HEK293 (cell line): ENCODE results near the gene PAF1.
A peak's percentile ranks its signal among the peaks of the same experiment; 100 is the strongest.

Experiments used
- BCL11B ChIP-seq: fragments of 450-650 bp; formaldehyde crosslinking; IDR thresholded peaks from 2 replicates; pipeline ENCODE4 v1.5.1; 2016; ENCODE audit warnings: low read depth, missing biosample characterization, missing genetic modification characterization
- FEZF1 ChIP-seq: fragments of 450-650 bp; formaldehyde crosslinking; IDR thresholded peaks from 2 replicates; pipeline ENCODE4 v1.5.1; 2016; ENCODE audit warnings: missing biosample characterization, missing genetic modification characterization
- GLI4 ChIP-seq: fragments of 450-650 bp; formaldehyde crosslinking; IDR thresholded peaks from 2 replicates; pipeline ENCODE4 v1.5.1; 2016; ENCODE audit warnings: missing biosample characterization, missing genetic modification characterization
- HOXA7 ChIP-seq: sonication (generic); formaldehyde crosslinking; IDR thresholded peaks from 2 replicates; pipeline ENCODE4 v1.8.1; 2022; ENCODE audit warnings: missing genetic modification reagents, borderline replicate concordance
- KLF9 ChIP-seq: fragments of 450-650 bp; formaldehyde crosslinking; IDR thresholded peaks from 2 replicates; pipeline ENCODE4 v1.5.1; 2016; ENCODE audit warnings: missing biosample characterization, missing genetic modification characterization, low read depth
- RBAK ChIP-seq: fragments of 450-650 bp; formaldehyde crosslinking; IDR thresholded peaks from 2 replicates; pipeline ENCODE4 v1.5.1; 2016; ENCODE audit warnings: missing biosample characterization, missing genetic modification characterization
- REPIN1 ChIP-seq: fragments of 450-650 bp; formaldehyde crosslinking; IDR thresholded peaks from 2 replicates; pipeline ENCODE4 v1.5.1; 2017; ENCODE audit warnings: missing biosample characterization, missing genetic modification characterization, low read depth
- SCRT2 ChIP-seq: fragments of 450-650 bp; formaldehyde crosslinking; IDR thresholded peaks from 2 replicates; pipeline ENCODE4 v1.5.1; 2016; ENCODE audit warnings: missing biosample characterization, missing genetic modification characterization
- SETDB1 ChIP-seq: IDR thresholded peaks from one replicate; pipeline ENCODE4 v1.6.1; 2017; ENCODE audit warnings: mild to moderate bottlenecking, low read length, moderate library complexity, mixed read lengths; ENCODE audit not compliant: insufficient read length
- SP3 ChIP-seq: fragments of 450-650 bp; formaldehyde crosslinking; IDR thresholded peaks from 2 replicates; pipeline ENCODE4 v1.5.1; 2016; ENCODE audit warnings: missing biosample characterization, missing genetic modification characterization
- SP7 ChIP-seq: fragments of 450-650 bp; formaldehyde crosslinking; IDR thresholded peaks from 2 replicates; pipeline ENCODE4 v1.5.1; 2016; ENCODE audit warnings: missing biosample characterization, missing genetic modification characterization
- YY2 ChIP-seq: fragments of 450-650 bp; formaldehyde crosslinking; IDR thresholded peaks from 2 replicates; pipeline ENCODE4 v1.5.1; 2016; ENCODE audit warnings: missing biosample characterization, missing genetic modification characterization
- ZBTB21 ChIP-seq: fragments of 450-650 bp; formaldehyde crosslinking; IDR thresholded peaks from 2 replicates; pipeline ENCODE4 v1.5.1; 2017; ENCODE audit warnings: missing biosample characterization, missing genetic modification characterization
- ZEB2 ChIP-seq: fragments of 450-650 bp; formaldehyde crosslinking; IDR thresholded peaks from 2 replicates; pipeline ENCODE4 v1.5.1; 2016; ENCODE audit warnings: missing biosample characterization, missing genetic modification characterization
- ZNF138 ChIP-seq: fragments of 450-650 bp; formaldehyde crosslinking; IDR thresholded peaks from 2 replicates; pipeline ENCODE4 v1.5.1; 2016; ENCODE audit warnings: missing biosample characterization, missing genetic modification characterization, borderline replicate concordance
- ZNF311 ChIP-seq: fragments of 450-650 bp; formaldehyde crosslinking; IDR thresholded peaks from 2 replicates; pipeline ENCODE4 v1.5.1; 2017; ENCODE audit warnings: missing biosample characterization, missing genetic modification characterization, borderline replicate concordance
- ZNF514 ChIP-seq: fragments of 450-650 bp; formaldehyde crosslinking; IDR thresholded peaks from 2 replicates; pipeline ENCODE4 v1.5.1; 2016; ENCODE audit warnings: missing biosample characterization, missing genetic modification characterization
- ZNF529 ChIP-seq: fragments of 450-650 bp; formaldehyde crosslinking; IDR thresholded peaks from 2 replicates; pipeline ENCODE4 v1.5.1; 2017; ENCODE audit warnings: missing genetic modification characterization, missing biosample characterization; ENCODE audit not compliant: insufficient replicate concordance
- ZNF530 ChIP-seq: fragments of 450-650 bp; formaldehyde crosslinking; IDR thresholded peaks from 2 replicates; pipeline ENCODE4 v1.5.1; 2016; ENCODE audit warnings: low read depth, missing biosample characterization, missing genetic modification characterization
- ZNF677 ChIP-seq: fragments of 450-650 bp; IDR thresholded peaks from 2 replicates; pipeline ENCODE4 v1.5.0; 2018; ENCODE audit warnings: missing biosample characterization, mild to moderate bottlenecking, missing genetic modification characterization, moderate library complexity
- ZNF837 ChIP-seq: fragments of 450-650 bp; formaldehyde crosslinking; IDR thresholded peaks from 2 replicates; pipeline ENCODE4 v1.5.1; 2016; ENCODE audit warnings: missing biosample characterization, missing genetic modification characterization
- TF ChIP-seq, protein P1 (sequence below): fragments of 450-650 bp; formaldehyde crosslinking; IDR thresholded peaks from 2 replicates; pipeline ENCODE4 v1.5.1; 2016; ENCODE audit warnings: missing biosample characterization, missing genetic modification characterization
- TF ChIP-seq, protein P2 (sequence below): fragments of 450-650 bp; formaldehyde crosslinking; IDR thresholded peaks from 2 replicates; pipeline ENCODE4 v1.5.1; 2016; ENCODE audit warnings: missing biosample characterization, missing genetic modification characterization
- TF ChIP-seq, protein P3 (sequence below): fragments of 450-650 bp; formaldehyde crosslinking; conservative IDR thresholded peaks from 2 replicates; pipeline ENCODE4 v1.5.1; 2016; ENCODE audit warnings: low read depth, missing biosample characterization, missing genetic modification characterization
- TF ChIP-seq, protein P4 (sequence below): fragments of 450-650 bp; formaldehyde crosslinking; IDR thresholded peaks from 2 replicates; pipeline ENCODE4 v1.5.1; 2016; ENCODE audit warnings: missing biosample characterization, missing genetic modification characterization, borderline replicate concordance
- TF ChIP-seq, protein P5 (sequence below): fragments of 450-650 bp; formaldehyde crosslinking; IDR thresholded peaks from 2 replicates; pipeline ENCODE4 v1.5.1; 2016; ENCODE audit warnings: missing biosample characterization, missing genetic modification characterization, low read depth

PAF1 gene

DNA sequence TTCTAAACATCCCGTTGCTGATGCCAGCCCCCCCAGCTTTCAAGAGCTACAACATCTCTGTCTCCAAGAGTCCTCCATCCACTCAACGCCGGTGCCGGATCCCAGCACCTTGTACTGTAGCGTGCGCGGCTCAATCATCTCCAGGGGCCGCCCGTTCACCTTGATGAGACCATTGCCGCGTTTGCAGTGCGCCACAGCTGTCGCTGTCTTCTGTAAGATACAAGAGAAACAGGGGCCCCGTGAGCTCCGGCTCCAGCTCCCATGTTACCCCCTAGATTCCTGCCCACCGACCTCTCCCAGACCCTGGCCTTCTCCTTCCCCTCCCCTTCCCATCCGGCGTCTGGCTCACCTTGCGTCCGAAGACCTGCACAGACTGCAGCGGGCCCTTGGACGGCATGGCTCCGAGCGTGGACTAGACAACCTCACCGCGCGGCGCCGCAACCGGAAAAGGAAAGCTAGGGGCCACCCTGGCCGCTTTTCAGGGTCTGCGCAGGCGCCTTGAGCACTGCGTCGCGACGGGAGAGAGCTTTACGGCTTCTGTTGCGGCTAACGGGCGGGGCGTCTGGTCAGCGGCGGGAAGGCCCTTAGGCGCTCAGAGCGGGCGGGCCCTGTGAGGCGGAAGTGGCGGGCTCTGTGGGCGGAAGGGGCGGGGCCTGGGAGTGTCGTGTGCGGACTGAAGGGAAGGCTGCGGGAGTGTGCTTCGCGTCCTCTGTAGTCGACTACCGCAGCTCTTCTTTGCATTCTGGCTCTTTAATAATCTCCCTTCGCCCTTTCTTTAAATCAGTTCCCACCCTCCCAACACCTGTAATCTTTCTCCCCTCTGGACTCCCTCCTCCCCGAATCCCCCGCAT is 44.8 kb upstream of the PAF1 start, which contains the start of gene RPS16 (continued):
- TF ChIP-seq, protein P1, sequence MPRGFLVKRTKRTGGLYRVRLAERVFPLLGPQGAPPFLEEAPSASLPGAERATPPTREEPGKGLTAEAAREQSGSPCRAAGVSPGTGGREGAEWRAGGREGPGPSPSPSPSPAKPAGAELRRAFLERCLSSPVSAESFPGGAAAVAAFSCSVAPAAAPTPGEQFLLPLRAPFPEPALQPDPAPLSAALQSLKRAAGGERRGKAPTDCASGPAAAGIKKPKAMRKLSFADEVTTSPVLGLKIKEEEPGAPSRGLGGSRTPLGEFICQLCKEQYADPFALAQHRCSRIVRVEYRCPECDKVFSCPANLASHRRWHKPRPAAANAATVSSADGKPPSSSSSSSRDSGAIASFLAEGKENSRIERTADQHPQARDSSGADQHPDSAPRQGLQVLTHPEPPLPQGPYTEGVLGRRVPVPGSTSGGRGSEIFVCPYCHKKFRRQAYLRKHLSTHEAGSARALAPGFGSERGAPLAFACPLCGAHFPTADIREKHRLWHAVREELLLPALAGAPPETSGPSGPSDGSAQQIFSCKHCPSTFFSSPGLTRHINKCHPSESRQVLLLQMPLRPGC (tag by site-specific recombination), result peak; percentile 23; the same call in 1 of the 2 replicates
- TF ChIP-seq, protein P2, sequence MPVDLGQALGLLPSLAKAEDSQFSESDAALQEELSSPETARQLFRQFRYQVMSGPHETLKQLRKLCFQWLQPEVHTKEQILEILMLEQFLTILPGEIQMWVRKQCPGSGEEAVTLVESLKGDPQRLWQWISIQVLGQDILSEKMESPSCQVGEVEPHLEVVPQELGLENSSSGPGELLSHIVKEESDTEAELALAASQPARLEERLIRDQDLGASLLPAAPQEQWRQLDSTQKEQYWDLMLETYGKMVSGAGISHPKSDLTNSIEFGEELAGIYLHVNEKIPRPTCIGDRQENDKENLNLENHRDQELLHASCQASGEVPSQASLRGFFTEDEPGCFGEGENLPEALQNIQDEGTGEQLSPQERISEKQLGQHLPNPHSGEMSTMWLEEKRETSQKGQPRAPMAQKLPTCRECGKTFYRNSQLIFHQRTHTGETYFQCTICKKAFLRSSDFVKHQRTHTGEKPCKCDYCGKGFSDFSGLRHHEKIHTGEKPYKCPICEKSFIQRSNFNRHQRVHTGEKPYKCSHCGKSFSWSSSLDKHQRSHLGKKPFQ (tag by site-specific recombination), result peak; percentile 42; the same call in 1 of the 2 replicates
- peak; percentile 79 for TF ChIP-seq YY2 (tag by site-specific recombination)
- no peak for TF ChIP-seq ZNF530 (tag by site-specific recombination)
- TF ChIP-seq, protein P3, sequence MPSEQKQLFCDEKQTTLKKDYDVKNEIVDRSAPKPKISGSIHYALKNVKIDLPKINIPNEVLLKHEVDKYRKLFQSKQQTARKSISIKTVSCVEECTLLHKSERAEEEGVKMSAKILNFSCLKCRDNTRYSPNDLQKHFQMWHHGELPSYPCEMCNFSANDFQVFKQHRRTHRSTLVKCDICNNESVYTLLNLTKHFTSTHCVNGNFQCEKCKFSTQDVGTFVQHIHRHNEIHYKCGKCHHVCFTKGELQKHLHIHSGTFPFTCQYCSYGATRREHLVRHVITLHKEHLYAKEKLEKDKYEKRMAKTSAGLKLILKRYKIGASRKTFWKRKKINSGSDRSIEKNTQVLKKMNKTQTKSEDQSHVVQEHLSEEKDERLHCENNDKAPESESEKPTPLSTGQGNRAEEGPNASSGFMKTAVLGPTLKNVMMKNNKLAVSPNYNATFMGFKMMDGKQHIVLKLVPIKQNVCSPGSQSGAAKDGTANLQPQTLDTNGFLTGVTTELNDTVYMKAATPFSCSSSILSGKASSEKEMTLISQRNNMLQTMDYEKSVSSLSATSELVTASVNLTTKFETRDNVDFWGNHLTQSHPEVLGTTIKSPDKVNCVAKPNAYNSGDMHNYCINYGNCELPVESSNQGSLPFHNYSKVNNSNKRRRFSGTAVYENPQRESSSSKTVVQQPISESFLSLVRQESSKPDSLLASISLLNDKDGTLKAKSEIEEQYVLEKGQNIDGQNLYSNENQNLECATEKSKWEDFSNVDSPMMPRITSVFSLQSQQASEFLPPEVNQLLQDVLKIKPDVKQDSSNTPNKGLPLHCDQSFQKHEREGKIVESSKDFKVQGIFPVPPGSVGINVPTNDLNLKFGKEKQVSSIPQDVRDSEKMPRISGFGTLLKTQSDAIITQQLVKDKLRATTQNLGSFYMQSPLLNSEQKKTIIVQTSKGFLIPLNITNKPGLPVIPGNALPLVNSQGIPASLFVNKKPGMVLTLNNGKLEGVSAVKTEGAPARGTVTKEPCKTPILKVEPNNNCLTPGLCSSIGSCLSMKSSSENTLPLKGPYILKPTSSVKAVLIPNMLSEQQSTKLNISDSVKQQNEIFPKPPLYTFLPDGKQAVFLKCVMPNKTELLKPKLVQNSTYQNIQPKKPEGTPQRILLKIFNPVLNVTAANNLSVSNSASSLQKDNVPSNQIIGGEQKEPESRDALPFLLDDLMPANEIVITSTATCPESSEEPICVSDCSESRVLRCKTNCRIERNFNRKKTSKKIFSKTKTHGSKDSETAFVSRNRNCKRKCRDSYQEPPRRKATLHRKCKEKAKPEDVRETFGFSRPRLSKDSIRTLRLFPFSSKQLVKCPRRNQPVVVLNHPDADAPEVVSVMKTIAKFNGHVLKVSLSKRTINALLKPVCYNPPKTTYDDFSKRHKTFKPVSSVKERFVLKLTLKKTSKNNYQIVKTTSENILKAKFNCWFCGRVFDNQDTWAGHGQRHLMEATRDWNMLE (tag by site-specific recombination), result peak; percentile 98
- TF ChIP-seq, protein P4, sequence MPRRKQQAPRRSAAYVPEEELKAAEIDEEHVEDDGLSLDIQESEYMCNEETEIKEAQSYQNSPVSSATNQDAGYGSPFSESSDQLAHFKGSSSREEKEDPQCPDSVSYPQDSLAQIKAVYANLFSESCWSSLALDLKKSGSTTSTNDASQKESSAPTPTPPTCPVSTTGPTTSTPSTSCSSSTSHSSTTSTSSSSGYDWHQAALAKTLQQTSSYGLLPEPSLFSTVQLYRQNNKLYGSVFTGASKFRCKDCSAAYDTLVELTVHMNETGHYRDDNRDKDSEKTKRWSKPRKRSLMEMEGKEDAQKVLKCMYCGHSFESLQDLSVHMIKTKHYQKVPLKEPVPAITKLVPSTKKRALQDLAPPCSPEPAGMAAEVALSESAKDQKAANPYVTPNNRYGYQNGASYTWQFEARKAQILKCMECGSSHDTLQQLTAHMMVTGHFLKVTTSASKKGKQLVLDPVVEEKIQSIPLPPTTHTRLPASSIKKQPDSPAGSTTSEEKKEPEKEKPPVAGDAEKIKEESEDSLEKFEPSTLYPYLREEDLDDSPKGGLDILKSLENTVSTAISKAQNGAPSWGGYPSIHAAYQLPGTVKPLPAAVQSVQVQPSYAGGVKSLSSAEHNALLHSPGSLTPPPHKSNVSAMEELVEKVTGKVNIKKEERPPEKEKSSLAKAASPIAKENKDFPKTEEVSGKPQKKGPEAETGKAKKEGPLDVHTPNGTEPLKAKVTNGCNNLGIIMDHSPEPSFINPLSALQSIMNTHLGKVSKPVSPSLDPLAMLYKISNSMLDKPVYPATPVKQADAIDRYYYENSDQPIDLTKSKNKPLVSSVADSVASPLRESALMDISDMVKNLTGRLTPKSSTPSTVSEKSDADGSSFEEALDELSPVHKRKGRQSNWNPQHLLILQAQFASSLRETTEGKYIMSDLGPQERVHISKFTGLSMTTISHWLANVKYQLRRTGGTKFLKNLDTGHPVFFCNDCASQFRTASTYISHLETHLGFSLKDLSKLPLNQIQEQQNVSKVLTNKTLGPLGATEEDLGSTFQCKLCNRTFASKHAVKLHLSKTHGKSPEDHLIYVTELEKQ, result 0 out of 2 replicates have a peak, but pooled peaks have one; percentile 39
- no peak for TF ChIP-seq ZNF311
- TF ChIP-seq BCL11B (tag by site-specific recombination), result peak; percentile 94
- TF ChIP-seq SP3 (tag by site-specific recombination), result peak; percentile 100
- no peak for TF ChIP-seq ZNF837 (tag by site-specific recombination)
- no peak for TF ChIP-seq ZNF514 (tag by site-specific recombination)
- no peak for TF ChIP-seq ZNF529 (tag by site-specific recombination)
- TF ChIP-seq, protein P5, sequence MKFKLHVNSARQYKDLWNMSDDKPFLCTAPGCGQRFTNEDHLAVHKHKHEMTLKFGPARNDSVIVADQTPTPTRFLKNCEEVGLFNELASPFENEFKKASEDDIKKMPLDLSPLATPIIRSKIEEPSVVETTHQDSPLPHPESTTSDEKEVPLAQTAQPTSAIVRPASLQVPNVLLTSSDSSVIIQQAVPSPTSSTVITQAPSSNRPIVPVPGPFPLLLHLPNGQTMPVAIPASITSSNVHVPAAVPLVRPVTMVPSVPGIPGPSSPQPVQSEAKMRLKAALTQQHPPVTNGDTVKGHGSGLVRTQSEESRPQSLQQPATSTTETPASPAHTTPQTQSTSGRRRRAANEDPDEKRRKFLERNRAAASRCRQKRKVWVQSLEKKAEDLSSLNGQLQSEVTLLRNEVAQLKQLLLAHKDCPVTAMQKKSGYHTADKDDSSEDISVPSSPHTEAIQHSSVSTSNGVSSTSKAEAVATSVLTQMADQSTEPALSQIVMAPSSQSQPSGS (tag by site-specific recombination), result no peak
- TF ChIP-seq HOXA7 (CRISPR knock-in tag), result no peak
- TF ChIP-seq ZNF677, result no peak
- TF ChIP-seq SETDB1, result no peak
- 0 out of 2 replicates have a peak, but pooled peaks have one; percentile 25 for TF ChIP-seq RBAK (tag by site-specific recombination)
- peak; percentile 97 for TF ChIP-seq KLF9 (tag by site-specific recombination)
- TF ChIP-seq ZBTB21, result peak; percentile 52
- TF ChIP-seq ZNF138 (tag by site-specific recombination), result peak; percentile 56; the same call in 1 of the 2 replicates
- TF ChIP-seq REPIN1 (tag by site-specific recombination), result peak; percentile 87
- TF ChIP-seq GLI4 (tag by site-specific recombination), result no peak
- peak; percentile 91 for TF ChIP-seq SP7
- peak; percentile 88 for TF ChIP-seq ZEB2 (tag by site-specific recombination)
- TF ChIP-seq SCRT2 (tag by site-specific recombination), result peak; percentile 90
- no peak for TF ChIP-seq FEZF1 (tag by site-specific recombination)
